Right lobe of liver (tissue), 6 donors: ENCODE results near the gene TEX19. TPM values are rescaled to one million over a fixed set of nuclear protein-coding genes. Genes with fewer than 3 reads are reported as not detected.

Experiments
- ATAC-seq, 4 donors: fragments of 200-7000 bp; cut with Tn5 transposase; one replicate each; pipeline ENCODE4 v1.9.1; 2020; ENCODE audit warnings: mild to moderate bottlenecking in 4 of 4, moderate library complexity in 4 of 4
- DNase-seq, 3 donors: peaks; one replicate each; pipeline ENCODE4 v3.0.0-alpha.2; 2020
- H3K27ac ChIP-seq, 3 donors: fragments of 200-600 bp; one replicate each; pipeline ENCODE4 v1.8.0; 2022
- H3K27me3 ChIP-seq, 2 donors: fragments of 200-600 bp; one replicate each; pipeline ENCODE4 v1.8.0; 2022
- H3K36me3 ChIP-seq, 4 donors: fragments of 200-600 bp; sonication (generic) in 1 of 4; one replicate each; pipeline versions ENCODE4 v1.5.1 to v1.8.0; 2017 to 2022; ENCODE audit warnings: control low read depth in 1 of 4
- H3K4me1 ChIP-seq, 4 donors: fragments of 200-600 bp; sonication (generic) in 1 of 4; one replicate each; pipeline versions ENCODE4 v1.5.1 to v1.8.0; 2017 to 2022; ENCODE audit warnings: control low read depth in 1 of 4
- H3K4me3 ChIP-seq, 3 donors: fragments of 200-600 bp; one replicate each; pipeline ENCODE4 v1.8.0; 2022
- H3K9me3 ChIP-seq, 4 donors: fragments of 200-600 bp; sonication (generic) in 1 of 4; one replicate each; pipeline versions ENCODE4 v1.5.1 to v1.8.0; 2017 to 2022; ENCODE audit warnings: control low read depth in 1 of 4
- POLR2A ChIP-seq: fragments of 450-650 bp; IDR thresholded peaks from one replicate; pipeline ENCODE4 v1.6.1; 2017; ENCODE audit warnings: antibody characterized with exemption, mild to moderate bottlenecking
- WGBS: methylation state at CpG from one replicate; pipeline ENCODE4 v1.1.6; 2018; ENCODE audit warnings: low coverage, low lambda C conversion rate; ENCODE audit not compliant: insufficient coverage; ENCODE audit errors: missing lambda C conversion rate; 5-methylcytosine and 5-hydroxymethylcytosine counted together
- intact Hi-C, 2 donors: fragments of 100-400 bp; cut with DNase I; formaldehyde crosslinking; loops; one replicate each; pipeline versions ENCODE4 v1.11.2 to v1.14.1; 2022
- total RNA-seq, 6 experiments: library from RNA; depleted of rRNA in 2 of 6; stranded (reverse); fragments of >200 nt in 2 of 6; fragmentation: NEBNext Ultra II Directional in 3 of 6; extraction: Animal tissue kit (Norgen Biotek cat#: 25700) in 3 of 6; gene quantifications; one replicate each; pipeline versions ENCODE4 v1.1.0 to v1.2.4, GENCODE V29; 2016 to 2023
- TF ChIP-seq, protein P1 (sequence below), 4 donors: fragments of 200-600 bp in 3 of 4; fragments of 450-650 bp in 1 of 4; IDR thresholded peaks; one replicate each; pipeline versions ENCODE4 v1.5.1 to v1.8.0; 2016 to 2022; ENCODE audit warnings: antibody characterized with exemption in 4 of 4, mild to moderate bottlenecking in 2 of 4
- donor health status: DM: no; HTN: yes; CAD: no.
- donor health status: DM: no; HTN: no; CAD: no.
- donor health status: DM: no; HTN: no; CAD: no.
- donor health status: DM: no; HTN: yes; CAD: no.
- donor health status: DM: no; HTN: yes; CAD: no.

TEX19 gene
- total RNA-seq, 6 experiments from 2014 or later = not detected

DNA sequence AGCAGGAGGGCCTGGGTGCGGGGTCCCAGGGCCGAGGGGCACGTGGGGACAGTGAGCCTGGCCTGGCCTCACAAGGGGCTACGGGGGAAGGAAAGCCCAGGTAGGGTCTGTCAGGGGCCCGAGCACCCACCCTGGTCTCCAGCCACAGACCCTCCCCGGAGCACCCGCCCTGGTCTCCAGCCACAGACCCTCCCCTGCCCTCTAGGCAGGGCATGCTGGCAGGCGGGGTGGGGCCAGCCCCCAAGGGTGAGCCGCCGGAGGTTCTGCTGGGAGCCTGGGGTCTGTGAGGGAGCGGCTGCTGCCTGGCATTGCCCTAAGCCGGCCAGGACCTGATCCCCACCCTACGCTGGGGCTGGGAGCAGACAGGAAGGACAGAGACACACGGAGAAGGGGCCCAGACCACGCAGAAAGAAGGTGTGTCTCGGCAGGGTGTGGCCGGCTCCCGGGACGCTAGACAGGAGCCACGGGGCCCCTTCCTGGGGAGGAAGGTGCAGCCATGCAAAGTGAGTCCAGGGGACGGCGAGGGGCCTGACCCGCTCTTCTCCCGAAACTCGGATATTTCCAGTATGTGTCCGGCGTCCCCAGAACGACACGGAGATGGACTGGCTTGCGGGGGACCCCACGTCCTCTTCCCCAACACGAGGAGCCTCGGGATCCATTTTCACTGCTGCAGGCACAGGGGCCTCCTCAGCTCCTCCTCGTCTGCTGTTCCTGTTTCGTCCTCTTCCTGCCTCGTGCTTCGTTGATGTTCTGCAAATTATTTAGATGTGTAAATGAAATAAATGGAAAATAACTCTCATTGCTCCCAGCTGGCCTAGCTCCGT, 28.0 kb downstream of the TEX19 start:
- Histone ChIP-seq H3K9me3 (no peaks in the 10 kb centered on the region), H3K4me3 (no peak overlapping the region), H3K4me1 (peaks cover 0 to 19% (median 6%) of the 10 kb centered on the region in 4 donors), H3K27ac (no peak overlapping the region), H3K36me3 (no peaks in the 10 kb centered on the region), H3K27me3 (no peaks in the 10 kb centered on the region)
- WGBS = 55% methylated on average over 9 of the region's 38 CpGs
- ATAC-seq (no peak), DNase-seq (no peak)
- TF ChIP-seq, protein P1, sequence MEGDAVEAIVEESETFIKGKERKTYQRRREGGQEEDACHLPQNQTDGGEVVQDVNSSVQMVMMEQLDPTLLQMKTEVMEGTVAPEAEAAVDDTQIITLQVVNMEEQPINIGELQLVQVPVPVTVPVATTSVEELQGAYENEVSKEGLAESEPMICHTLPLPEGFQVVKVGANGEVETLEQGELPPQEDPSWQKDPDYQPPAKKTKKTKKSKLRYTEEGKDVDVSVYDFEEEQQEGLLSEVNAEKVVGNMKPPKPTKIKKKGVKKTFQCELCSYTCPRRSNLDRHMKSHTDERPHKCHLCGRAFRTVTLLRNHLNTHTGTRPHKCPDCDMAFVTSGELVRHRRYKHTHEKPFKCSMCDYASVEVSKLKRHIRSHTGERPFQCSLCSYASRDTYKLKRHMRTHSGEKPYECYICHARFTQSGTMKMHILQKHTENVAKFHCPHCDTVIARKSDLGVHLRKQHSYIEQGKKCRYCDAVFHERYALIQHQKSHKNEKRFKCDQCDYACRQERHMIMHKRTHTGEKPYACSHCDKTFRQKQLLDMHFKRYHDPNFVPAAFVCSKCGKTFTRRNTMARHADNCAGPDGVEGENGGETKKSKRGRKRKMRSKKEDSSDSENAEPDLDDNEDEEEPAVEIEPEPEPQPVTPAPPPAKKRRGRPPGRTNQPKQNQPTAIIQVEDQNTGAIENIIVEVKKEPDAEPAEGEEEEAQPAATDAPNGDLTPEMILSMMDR (IDR thresholded peaks at IDR 0.05) = no peak
- TF ChIP-seq POLR2A = no peak
- intact Hi-C loops = no loop called here

DNA sequence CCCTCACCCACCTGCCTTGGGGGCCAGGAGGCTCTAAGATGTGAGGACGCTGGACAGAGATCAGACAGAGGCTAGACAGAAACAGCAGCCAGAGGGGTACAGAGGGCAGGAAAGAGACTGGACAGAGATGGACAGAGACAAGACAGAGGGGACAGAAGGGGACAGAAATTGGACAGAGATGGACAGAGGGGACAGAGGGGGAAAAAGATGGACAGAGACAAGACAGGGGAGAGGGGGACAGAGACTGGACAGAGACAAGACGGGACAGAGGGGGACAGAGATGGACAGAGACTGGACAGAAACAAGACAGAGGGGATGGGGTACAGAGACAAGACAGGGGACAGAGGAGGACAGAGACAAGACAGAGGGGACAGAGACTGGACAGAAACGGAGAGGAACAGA, 28.7 kb downstream of the TEX19 start:
- Histone ChIP-seq H3K4me1 (peaks cover 0 to 19% (median 6%) of the 10 kb centered on the region in 4 donors), H3K36me3 (no peaks in the 10 kb centered on the region), H3K27me3 (no peaks in the 10 kb centered on the region), H3K9me3 (no peaks in the 10 kb centered on the region), H3K4me3 (no peak overlapping the region), H3K27ac (no peak overlapping the region)
- intact Hi-C loops = no loop called here
- TF ChIP-seq, protein P1 (IDR thresholded peaks at IDR 0.05) = no peak
- no peak for TF ChIP-seq POLR2A
- no peak for DNase-seq
- ATAC-seq = no peak
- 69% methylated on average over 2 of the region's 3 CpGs for WGBS

DNA sequence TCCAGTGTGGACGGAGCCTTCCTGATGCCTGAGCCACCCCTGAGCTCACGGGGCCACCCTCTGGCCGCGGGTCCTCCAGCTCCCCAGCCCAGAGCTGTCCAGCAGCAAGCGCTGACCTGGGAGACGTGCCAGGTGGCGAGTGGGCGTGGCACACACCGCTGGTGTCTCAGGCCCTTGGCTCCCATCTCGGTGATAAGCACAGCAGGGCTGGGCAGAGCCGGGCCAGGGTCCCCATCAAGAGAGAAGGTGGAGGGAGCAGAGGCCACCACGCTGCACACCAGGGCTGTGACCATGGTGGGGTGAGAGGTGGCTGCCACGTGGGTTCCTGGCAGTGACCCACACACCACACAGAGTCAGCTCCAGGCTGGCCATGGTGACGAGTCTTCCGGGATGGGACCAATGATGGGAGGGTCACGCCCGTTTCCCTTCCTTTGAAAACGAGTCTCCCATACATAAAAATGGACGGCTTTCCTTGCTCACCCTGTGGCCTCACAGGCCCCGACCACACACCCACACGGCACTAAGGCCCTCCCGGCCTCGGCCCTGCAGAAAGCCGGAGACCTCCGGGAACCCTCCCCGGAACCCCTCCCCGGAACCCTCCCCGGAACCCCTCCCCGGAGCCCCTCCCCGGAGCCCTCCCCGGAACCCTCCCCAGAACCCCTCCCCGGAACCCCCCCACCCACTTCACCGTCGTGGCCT, 29.3 kb downstream of the TEX19 start:
- Histone ChIP-seq H3K27me3 (no peaks in the 10 kb centered on the region), H3K36me3 (no peaks in the 10 kb centered on the region), H3K4me3 (no peak overlapping the region), H3K4me1 (peaks cover 0 to 19% (median 6%) of the 10 kb centered on the region in 4 donors), H3K9me3 (no peaks in the 10 kb centered on the region), H3K27ac (no peak overlapping the region)
- DNase-seq (peak; percentile 76 to 81 (median 78)), ATAC-seq (peak; percentile 26 to 55 (median 40))
- WGBS = 64% methylated on average over 4 of the region's 34 CpGs
- TF ChIP-seq POLR2A = no peak
- TF ChIP-seq, protein P1 (IDR thresholded peaks at IDR 0.05) = no peak
- intact Hi-C loops = no loop called here

DNA sequence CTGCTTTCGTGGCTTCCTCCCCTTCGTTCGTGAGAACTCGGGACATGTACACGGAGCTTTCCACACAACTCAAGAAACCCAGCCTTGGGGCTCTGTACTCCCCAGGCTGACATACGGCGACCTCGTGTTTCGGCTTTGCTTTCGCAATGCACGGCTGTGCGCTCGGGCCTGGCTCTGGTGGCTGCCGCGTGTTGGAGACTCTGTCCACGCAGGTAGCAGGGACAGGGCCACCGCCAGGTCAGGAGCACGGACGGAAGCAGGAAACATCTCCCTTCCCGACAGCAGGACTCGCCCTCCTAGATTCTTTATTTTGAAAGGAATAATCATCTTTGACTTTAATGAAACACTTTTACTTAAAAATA, 29.9 kb downstream of the TEX19 start:
- H3K4me3 ChIP-seq = no peak overlapping the region
- H3K4me1 ChIP-seq = peaks cover 0 to 17% (median 5%) of the 10 kb centered on the region in 4 donors
- no peaks in the 10 kb centered on the region for H3K36me3 ChIP-seq
- 55% methylated on average over 5 of the region's 21 CpGs for WGBS
- no peaks in the 10 kb centered on the region for H3K27me3 ChIP-seq
- H3K27ac ChIP-seq = no peak overlapping the region
- DNase-seq (no peak), ATAC-seq (peak in 1 of 4 donors; percentile 45)
- intact Hi-C loops = no loop called here
- H3K9me3 ChIP-seq = no peaks in the 10 kb centered on the region
- TF ChIP-seq, protein P1 (IDR thresholded peaks at IDR 0.05) = no peak
- no peak for TF ChIP-seq POLR2A
